GM18870 (cell line): ENCODE results near the gene MGMT.

Experiments used
- ATAC-seq: cut with Tn5 transposase; IDR thresholded peaks from one replicate; pipeline ENCODE4 v1.9.1; 2021; ENCODE audit warnings: moderate library complexity; ENCODE audit not compliant: unreplicated experiment

MGMT gene

DNA sequence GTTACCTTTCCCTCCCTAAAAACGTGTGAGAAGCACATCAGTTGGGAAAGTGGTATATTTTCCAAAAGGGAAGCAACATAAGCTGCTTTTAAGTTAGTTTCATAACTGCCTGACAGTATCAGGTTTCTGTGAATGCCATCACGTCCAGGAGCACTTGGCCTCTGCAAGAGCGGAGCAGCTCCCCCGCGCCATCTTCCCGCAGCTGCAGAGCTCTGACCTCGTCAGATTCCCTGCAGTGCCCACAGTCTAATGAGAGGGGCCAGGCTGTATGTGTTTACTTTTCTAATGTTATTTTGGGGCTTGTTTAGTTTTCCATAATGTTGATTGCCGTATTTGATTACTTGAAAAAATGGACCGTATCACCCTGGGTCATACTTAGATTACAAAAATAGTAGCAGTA is 74.2 kb downstream of the MGMT start:
- ATAC-seq, result no peak

DNA sequence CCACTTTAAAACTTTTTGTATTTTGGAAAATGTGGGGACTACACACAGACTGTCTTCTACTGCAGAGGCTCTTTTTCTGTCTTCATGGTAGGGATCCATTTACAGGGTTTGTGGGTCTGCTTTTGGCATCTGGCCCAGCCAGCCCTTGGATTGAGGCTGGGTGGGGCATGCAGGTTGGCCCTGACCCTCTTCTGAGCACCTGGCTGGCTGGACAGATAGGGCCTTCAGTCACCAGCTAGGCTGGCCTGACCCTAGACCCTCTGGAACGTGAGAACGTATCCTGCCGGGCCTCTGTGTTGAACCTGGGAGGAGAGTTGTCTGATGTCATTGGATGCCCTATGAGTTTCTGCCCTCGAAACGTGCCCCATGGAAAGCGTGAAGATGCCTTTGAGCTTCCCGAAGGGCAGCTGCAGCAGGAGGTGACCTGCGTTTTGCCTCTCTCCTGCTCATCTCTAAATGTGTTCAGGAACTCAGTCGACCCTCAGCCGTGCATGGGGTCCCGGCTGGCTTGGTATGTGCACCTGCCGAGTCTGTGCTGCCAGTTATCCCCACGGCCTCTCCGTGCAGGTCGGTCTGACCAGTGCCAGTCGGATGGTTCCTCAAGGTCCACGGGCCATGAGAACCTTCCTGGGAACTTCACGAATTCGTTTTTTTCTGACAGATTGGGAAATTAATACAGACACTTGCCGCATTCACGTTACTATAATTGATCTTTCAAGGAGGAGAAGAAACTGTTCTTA is 74.9 kb downstream of the MGMT start:
- no peak for ATAC-seq

DNA sequence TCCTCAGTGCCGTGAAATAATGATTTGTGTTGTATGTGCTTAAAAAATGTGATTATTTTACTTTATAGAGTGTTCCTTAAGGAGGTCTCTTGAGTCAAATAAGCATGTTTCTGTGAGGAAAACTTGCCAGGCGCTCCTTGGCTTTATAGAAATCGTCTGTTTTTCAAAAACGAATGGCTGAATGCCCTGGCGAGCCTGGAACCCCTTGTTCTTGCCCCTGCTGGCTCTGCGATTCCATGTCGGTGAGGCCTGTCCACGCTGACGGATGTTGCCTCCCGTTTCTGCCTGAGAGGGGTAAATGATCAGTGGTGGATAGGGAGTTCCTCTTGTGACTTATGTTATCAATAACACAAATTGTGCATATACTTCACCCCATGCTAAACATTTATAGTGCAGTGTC is 75.5 kb downstream of the MGMT start:
- ATAC-seq, result no peak

DNA sequence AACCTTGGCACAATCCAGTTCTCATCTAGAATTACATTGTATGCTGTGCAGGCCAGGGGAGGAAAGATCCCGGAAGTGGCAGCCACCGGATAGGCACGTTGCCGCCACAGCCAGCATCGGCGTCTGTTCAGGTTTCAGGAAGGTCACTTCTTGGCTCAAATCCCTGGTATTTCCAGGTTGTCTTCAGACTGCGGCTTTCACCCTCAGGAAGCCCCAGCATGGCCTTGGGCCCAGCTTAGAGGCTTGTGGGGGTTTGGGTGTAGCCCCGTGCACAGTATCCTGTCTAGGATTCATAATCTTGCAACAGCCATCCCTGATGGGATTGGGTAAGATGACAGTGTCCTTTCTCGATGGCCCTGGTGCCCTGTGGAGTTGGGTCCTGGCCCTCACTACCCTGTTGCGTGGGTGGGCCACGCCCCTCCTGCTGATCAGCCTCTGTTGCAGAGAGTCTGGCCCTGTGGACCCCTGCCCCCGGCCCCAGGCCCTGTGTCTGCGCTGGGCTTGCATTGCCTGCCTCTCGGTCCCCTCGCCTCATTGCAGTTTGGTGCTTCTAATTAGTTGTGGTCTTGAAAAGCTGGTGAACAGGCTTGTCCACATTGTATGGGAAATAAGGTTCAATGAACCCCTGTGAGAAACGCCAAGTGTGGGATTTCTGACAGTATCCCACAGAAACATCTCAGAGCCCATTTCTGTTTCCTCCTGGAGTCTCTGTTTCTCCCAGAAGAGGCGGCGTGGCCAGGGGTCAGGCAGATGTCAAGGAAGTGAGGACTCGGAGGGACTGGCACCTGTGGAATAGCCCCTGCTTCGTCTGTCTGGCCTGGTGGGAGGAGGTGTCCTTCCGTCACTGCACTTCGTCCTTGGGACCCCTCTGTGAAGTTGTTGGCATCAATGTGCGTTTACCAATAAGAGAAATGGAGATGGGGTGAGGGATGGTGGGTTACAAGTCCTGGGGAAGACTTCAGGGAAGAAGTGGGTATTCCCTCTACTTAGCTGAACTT is 77.5 kb downstream of the MGMT start:
- no peak for ATAC-seq

DNA sequence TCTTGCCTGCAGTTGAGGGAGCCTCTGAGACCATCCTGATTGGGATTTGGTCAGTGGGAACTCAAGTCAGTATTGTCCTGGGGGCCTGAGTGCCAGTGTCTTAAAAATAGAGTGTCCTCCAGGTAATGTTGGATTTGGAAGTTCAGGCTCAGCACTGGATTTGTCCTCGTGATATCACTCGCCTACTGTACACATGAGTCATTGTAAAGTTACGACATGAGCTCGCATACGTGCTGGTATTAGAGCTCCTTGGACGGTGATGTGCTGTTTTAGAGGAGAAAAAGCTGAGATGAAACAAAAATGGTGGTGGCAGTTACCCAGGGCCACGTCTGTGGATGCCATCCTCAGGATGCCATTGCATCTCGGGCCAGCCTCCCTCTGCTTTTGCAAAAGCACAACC is 78.2 kb downstream of the MGMT start:
- no peak for ATAC-seq

DNA sequence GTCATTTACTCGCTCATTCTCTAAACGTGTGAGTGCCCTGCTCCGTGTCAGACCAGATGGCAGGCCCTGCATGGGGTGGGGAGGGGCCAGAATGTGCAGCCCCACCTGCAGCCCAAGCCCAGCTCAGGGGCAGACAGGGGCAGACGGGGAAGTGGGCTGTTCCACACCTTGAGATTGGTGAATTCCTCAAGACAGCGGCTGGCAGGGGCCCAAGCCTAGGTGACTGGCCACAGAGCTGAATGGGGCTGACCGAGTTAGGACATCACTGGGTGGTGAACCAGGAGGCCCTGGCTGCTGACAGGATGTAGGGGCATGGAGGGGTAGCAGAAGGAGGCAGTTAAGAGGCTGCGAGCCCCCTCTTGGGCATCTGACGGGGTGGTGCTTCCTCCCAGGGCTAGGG is 79.1 kb downstream of the MGMT start:
- ATAC-seq, result no peak

DNA sequence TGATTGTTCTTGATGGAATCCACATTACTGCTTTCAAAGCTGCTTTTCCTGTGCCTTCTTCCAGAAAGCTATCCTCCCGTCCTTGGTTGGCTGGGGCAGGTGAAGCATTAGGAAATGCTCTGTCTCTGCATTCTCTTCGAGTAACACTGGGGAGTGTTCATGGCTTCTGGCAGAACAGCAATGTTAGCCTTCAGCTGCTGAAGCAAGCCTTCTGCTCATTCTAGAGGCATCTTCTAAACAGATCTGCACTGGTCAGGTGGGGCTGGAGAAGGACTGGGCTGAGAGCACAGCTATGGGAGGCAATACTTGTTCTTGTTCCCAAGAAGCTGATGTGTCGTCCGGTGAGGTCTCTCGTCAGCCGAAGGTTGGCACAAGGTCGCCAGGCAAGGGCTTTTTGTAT is 80.6 kb downstream of the MGMT start:
- ATAC-seq, result no peak

DNA sequence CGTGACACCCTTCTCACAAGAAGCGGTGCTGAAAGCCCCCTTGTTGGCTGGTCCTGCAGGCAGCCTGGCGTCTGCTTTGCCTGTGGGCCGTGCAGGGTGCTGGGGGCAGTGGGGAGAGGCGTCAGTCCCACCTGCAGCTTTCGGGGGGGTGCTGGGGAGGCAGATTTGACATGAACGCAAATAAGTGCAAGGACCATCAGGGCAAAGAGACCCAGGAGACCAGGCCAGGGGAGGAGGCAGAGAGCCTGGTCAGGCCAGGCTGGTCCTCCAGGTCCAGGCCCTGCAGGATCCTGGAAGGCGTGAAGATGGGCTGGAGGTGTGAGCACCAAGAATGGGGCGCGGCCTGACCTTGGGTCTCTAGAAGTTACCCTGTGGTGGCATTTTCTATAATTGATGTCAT is 81.6 kb downstream of the MGMT start:
- no peak for ATAC-seq

DNA sequence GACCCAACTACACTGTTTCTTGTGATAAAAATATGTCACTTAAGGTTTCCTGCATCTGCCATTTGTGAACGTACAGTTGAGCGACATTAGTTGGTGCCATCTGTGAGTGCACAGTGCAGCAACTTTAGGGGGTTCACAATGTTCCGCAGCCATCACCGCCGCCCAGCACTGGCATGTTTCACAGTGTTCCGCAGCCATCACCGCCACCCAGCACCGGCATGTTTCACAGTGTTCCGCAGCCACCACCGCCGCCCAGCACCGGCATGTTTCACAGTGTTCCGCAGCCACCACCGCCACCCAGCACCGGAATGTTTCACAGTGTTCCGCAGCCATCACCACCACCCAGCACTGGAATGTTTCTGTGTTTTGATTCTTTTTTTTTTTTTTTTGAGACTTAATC is 83.0 kb downstream of the MGMT start:
- ATAC-seq, result no peak

DNA sequence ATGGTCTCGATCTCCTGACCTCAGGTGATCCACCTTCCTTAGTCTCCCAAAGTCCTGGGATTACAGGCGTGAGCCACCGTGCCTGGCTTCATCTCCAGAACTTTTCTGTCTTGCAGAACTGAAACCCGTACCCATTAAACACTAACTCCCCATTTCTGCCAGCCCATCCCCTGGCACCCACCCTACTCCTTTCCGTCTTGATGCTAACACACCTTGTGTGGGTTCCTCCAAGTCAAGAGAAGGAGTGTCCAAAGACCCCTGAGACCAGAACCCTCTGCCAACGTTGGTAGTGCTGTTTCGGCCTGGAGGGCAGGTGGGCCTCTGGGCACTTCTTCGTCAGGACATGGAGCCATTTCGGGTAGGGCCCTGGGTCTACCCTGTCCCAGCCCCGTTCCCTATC is 83.6 kb downstream of the MGMT start:
- ATAC-seq, result no peak

DNA sequence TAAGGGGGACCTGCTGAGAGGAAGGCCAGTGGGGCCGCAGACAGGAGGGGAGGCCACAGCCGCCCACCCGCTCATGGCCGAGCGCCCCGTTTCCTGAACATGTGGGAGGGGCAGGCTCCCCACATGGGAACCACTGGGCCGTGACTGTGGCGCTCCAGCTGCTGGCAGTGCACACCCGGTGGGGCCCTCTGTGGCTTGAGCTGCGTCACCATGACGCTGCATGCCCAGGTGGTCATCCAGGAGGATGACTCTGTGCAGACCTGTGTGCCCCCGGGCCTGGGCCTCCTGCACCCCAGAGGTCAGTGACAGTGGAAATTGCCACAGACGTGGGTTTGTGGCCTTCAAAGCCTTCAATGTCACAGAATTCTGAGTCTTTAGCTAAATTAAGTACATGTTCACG is 85.1 kb downstream of the MGMT start:
- no peak for ATAC-seq

DNA sequence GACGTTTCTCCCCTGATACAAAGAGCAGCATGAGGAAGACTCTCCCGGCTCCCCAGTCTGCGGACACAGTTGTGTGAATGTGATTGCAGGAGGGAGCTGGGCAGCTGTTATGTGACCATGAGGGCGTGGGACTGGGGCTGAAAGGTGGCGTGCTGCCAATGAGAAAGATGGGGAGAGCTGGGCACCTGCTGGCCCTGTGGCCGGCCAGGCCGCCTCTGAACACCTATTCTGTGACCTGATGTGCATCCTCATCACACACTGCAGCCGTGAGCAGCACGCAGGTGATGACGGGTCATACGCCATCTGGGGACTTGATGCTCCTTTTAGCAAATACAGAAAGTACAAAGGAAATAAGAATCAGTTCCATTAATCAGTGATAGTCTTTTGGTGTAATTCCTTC is 86.9 kb downstream of the MGMT start:
- ATAC-seq, result no peak

DNA sequence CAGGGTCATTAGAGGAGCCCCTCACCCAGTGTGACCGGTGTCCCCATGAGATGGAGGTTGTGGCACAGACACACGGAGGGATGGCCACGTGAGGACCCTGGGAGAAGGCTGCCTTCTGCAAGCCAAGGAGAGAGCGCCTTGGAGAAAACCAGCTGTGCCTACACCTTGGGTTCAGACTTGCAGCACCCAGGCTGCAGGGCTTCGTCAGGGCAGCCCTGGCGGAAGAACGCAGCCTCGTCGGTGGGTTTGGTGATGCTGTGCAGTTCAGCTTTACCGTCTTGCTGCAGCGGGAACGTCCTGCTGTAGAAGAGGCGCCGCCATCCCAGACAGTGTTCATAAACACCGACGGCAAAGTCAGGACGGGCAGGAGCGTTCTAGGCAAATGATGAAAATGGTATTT is 89.3 kb downstream of the MGMT start:
- no peak for ATAC-seq

DNA sequence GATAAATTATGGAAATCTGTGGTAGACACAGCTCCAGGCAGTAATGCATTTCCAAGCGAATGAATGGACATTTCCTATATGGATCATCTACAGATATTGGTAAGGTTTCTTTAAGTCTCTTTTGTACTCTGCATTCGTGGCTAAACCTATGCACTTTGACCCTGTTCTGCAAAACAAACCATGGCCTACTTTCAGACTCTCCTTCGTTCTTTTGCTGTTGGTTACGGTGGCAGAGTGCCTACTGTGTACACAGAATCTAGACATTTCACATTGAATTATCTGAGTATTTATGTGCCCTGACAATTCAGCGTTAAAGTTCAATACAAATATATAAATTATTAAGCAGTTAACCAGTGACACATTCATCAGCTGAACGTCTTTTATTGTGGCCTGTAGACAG is 93.3 kb downstream of the MGMT start:
- no peak for ATAC-seq

DNA sequence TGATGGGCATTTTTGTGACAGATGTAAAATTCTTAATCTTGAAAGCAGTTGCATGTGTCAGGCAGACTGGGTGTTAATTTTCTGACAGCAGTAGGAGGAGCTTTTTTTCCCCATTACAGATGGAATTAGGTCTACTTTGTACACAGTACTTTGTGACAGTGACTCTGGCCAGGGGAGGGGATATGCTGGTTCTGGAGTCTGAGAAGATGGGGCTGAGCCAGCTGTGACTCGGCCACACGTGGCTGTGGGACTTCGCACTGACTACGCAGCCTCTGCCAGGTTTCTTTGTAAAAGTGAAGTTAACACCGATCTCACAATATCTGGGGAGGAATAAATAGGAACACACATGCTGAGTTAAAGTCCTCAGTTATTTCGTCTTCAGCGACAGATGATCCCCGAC is 95.4 kb downstream of the MGMT start:
- no peak for ATAC-seq

DNA sequence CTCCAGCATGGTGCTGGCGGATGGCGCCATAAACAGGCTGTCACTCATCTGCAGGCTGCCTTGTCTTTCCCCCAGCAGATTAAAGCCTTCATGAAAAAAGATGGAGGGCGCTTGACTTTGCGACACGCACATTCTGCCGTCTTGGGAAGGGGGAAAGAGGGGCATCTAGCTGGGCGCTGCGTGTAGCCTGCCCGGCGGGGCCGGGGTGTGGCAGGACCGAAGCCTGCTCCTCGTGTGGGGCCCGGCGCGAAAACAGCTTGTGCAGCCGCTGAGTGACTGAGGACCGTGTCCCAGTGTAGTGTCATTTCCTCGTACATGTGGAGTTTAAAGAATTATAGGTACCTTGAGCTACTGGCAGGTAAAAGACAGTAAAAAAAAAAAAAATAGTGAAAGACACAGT is 97.9 kb downstream of the MGMT start:
- no peak for ATAC-seq

DNA sequence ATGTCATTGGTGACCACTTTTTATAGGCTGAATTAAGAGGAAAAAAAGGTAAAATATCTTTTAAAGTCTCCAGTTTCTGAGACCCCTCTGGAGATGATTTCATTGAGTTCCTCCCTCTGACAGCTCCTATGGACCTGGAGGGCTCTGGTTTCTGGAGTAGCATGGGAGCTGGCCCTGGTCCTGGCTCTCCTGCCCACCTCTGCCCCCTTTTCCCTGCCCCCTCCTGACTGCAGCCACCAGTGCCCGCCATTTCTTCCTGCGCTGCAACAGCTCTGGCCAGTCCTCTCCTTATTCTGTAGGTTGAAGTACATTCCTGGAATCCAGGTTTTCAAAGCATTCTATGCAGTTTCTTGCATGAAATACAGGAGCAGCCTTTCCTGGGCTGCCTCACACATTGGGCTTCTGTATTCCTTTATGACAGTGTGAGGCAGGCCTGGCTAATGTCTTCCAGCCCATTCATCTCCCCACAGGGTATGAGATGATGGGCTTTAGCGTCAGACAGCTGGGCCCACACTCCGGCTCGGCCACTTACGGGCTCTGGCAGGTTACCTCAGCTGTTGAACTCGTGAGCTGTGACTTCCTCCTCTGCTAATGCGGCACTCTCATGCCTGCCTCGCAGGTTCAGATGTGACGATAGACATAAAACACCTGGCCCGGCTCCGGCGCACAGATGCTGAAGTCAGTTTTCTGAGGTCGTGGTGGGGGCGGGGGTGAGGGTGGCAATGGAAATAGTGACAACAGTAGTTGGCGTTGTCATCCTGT is 101.7 kb downstream of the MGMT start:
- ATAC-seq, result no peak

DNA sequence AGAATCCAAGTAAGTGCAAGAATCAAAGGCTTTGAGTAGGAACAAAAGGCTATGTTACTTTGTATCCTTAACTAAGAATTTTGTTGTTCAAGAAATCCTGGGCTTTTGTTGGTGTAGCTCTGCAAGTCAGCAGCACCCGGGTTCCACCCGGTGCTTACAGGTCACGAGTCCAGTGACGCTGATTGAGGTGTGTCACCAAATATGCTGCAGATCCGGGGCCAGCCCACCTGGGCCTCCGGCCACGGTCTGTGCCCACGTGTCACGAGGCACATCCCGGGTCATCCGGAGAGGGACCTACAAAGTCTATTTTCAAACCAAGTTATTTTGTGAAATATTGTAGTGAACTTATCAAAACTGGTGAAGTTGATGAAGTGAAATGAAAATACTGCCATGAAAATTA is 103.1 kb downstream of the MGMT start:
- no peak for ATAC-seq

DNA sequence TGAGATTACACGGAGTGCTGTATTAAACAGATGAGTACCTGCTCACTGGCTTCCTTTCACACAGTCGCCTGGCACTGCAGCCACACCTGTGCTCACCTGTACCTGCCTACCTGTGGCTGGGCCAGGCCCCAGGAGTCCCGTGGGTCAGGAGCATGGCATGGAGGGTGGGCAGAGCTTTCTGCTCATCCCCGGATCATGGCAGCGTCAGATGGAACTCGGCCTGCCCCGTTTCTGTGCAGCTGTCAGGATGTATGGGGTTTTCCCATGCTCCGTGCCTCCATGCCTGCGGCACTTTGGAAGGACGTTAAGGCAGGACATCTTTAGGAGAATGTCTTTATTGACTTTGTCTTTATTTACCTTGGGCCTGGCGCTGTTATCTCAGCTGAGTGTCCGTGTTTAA is 112.2 kb downstream of the MGMT start:
- no peak for ATAC-seq

DNA sequence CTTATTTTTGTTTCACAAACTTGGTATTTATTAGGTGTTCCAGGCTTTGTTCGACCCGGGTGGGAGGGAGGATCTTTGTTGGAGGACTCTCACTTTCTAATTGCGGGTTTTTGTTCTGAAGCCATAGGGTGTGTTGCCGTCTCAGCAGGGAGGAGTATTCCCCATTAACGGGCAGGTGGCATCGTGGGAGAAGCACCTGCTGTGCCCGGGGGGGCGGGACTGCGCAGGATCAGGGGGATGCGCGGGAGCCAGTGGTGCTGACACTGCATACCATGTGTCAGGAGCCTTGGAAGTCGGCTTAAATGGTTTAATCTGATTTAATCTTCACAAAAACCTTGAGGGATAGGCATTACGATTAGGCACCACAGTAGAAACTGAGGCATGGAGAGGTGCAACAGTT is 113.0 kb downstream of the MGMT start:
- ATAC-seq, result no peak

DNA sequence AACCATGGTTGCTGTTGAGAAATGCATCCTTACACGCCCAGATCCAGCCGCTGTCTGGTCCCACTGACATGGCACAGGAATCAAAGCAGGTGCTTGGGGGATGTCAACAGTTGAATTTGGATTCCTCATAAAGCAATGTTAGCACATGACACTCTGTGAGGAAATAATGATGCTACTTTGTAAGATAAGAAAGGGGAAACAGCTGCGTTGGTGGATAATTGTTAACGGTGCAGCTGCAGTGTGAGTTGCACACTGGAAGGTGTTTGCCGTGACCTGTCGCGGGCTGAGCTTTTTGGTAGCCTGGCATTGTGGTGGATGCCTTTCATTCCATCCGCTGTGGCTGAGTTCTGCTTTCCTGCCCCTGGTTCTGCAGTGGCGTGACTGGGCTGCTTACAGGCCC is 113.9 kb downstream of the MGMT start:
- ATAC-seq, result no peak
